ENCODE data around the gene ZDHHC11B.
"Not testable (repeated sequence)": the region's sequence is repeated elsewhere in the genome, so short reads cannot be mapped to it uniquely, and the experiment has no call there.

The ZDHHC11B gene

DNA sequence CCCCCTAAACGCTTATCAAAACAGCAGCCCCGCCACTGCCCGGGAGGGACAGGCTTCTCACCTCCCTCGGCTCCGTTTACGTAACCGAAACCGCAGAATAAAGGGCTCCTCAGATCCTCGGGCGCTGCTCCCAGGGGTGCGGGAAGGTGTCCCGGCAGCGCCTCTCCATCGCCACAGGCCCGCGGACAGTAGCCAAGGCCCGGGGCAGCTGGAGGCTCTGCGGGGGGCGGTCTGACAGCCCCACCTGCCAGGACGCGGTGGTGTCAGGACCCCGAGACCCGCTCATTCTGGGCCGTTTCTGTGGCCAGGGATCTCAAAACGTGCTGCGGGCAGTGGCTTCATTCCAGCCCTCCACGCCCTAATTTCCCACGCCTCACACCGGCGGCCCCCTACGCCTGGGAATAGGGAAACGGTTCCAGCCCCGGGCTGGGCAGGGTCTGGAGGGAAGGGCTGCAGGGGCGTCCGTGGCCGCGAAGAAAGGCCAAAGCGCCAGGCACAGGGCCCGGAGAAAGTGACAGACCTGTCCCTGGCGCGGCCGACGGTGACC is 575 bp downstream of the ZDHHC11B start:
- not testable (repeated sequence) for DNase-seq

GRCh38 chr5:783049-783802 is 1.3 kb downstream of the ZDHHC11B start:
- not testable (repeated sequence) for DNase-seq

DNA sequence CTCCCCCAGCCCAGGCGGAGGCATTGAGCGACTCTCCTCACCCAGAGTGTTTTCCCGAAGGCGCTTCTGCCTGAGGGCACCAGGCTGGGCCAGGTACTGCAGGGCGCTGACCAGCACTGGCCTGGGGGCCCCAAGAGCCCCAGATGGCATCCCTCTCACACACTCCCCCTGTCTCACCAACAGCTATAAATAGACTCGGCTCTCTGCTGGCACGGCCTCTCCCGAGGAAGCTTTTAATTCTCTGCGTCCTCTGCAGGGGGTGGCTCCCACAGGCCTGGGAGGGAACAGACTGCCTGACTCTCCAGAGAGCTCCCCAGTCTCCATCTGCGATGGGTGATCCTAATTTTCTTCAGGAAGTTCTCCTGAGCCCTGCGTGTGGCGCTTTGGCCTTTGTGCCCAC is 2.2 kb downstream of the ZDHHC11B start:
- DNase-seq, result not testable (repeated sequence)

DNA sequence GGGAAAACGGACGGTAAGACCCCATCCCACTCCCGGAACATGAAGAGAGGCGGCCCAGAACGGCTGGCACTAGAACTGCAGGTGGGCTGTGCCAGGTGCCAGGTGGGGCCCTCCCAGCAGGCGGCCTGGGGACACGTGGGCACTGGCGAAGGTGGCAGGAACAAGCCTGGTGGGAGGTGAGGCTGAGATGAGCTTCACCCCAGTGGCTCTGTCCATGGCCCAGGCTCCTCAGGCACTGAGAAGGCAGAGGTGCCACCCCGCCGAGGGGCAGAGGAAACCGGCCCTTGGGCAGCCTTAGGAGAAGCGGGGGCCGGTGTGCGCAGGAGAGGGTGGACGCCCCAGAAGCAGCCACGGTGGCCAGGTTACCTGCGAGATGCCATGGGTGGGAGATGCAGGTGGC is 4.0 kb downstream of the ZDHHC11B start:
- DNase-seq, result not testable (repeated sequence)

DNA sequence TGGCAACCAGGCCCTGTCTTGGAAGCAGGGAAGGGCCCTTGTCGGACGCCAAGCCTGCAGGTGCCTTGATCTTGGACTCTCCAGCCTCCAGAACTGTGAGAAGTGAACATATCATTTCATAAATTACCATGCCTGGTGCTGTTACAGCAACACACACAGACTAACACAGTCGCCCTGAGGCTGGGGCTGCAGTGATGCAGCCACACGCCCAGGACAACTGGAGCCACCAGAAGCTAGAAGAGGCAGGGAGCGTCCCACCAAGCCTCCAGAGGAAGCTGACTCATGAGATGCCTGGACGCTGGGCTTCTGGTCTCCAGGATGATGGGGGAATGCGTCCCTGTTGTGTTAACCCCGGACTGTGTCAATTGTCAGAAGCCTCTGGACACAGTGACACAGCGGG is 5.6 kb downstream of the ZDHHC11B start:
- not testable (repeated sequence) for DNase-seq

DNA sequence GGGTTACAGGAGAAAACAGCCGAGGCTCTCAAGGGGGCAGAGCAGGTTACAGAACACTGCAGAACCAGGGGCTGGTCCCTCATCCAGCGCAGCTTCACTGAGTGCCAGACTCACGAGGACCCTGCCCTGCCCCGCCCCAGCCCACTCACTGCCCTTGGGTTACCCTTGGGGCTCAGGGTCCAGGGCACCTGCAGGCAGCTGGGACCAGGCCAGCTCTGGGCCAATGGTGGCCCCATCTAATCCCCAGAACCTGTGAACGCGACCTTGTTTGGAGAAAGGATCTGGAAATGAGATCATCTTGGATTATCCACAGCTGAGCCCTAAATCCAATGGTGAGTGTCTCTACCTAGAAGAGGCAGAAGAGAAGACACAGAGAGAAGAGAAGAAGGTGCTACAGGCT is 6.1 kb downstream of the ZDHHC11B start:
- not testable (repeated sequence) for DNase-seq

DNA sequence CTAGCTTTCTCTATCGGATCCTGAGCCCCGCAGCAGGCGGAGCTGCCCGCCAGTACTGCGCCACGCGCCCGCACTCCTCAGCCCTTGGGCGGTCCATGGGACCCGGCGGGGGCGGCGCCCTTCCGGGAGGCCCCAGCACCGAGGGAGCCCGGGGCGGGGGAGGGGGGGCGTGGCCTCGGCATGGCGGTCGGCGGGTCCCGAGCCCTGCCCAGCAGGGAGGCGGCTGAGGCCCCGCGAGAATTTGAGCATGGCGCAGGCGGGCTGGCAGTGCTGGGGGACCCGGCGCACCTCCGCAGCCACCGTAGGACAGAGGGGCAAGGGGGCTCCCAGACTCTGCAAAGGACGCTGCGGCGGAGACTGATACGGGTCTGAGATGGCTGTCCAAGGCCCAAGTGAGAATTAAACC is 6.8 kb downstream of the ZDHHC11B start:
- no peak for DNase-seq

DNA sequence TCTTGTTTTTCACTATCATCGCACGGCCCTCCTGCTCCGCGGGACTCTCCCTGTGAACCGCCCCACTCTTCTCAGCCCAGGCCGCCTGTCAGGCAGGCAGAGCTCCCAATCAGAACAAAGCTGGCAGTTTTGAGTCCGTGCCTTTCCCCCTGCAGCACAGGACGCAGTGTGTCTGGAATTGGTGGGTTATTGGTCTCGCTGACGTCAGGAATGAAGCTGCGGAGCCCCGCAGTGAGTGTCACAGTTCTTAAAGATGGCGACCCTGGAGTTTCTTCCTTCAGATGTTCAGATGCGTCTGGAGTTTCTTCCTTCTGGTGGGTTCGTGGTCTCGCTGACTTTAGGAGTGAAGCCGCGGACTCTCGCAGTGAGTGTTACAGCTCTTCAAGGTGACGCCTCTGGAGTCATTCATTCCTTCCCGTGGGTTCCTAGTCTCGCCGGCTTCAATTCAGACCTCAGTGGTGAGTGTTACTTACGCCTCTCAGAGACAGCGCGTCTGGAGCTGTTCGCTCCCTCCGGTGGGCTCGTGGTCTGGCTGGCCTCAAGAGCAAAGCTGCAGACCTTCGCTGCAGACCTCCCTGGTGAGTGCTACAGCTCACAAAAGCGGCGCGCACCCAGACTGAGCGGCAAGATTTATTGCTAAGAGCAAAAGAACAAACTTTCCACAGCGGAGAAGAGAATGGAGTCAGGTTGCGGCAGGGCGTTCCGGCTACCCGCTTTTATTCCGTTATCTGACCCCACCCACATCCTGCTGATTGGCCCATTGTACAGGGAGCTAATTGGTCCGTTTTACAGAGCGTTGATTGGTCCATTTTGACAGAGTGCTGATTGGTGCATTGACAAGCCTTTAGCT is 7.4 kb downstream of the ZDHHC11B start:
- DNase-seq, result no peak

DNA sequence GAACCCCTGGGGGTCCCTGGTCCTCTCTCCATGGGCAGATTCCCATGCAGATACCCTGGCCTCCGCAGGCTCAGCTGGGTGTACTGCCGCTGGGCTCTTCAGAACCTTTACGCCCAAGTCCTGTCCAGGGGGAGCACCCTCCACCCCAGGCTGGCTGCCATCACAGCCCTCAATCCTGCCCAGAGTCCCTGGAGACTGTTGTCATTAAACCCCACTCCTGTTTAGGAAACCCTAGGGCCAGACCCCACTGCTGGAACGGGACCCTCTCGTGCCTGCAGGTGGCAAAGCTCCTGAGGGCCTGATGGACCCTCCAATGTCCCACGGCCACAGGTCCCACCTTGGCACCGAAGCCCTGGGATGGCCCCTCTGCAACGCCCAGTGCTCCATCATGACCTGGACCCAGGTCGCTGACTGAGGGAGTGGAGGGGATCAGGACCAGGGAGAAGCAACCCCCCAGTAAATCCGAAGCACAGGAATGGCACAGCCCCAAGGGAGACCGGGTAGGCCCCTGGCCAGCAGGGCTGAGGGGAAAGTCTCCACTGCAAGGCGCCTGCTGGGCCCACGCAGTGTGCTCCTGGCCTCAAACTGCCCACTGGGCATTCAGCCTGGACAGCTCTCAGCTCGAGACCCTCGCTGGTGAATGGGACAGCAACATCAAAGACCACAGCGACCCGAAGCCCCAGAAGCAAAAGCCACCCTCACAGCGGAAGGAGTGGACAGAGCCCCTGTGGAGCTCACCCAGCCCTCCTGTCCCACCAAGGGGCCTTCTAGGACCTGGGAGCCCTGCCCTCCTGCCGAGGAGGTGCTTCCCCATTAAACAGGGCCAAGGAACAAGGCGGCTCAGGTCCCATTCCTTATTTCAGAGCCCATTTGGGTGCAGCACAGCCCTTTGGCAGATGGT is 8.3 kb downstream of the ZDHHC11B start:
- no peak for DNase-seq

- not testable (repeated sequence) for DNase-seq
Observed at GRCh38 chr5:775595-775960, 9.0 kb downstream of the ZDHHC11B start.

GRCh38 chr5:774854-775505 is 9.5 kb downstream of the ZDHHC11B start:
- not testable (repeated sequence) for DNase-seq

- DNase-seq, result not testable (repeated sequence)
Observed at GRCh38 chr5:774304-774703, 10.2 kb downstream of the ZDHHC11B start.

DNA sequence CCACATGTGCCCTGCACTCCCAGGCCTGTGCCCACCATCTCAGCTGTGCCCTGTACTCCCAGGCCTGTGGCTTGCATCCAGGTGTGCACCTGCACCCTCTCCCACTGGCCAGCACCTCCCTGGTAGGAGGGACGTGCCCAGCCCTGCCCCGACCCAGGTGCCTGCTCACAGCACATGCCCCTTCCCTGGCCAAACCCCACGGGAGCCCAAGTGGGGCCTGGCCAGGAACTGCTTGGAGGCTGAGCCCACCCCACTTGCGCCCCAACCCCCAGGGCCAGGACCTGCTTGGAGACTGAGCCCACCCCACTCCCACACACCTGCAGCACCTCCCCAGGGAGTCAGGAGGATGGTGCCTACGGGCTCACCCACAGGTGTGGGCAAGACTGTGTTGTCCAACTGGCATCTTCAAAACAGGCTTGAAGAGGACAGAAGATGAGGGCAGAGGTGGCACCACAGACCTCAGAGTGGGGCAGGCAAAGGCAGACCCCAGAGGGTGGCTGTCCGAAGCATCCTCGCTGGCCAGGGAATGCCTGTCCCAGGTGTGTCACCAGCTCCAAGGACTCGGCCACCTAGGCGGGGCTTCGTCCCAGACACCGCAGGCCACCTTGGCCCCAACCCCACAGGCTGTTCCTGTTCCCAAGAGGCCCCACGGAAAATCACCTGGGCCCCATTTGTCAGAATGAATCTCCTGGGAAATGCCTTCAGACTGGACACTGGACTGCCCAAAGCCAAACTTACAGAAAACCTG is 10.8 kb downstream of the ZDHHC11B start:
- no peak for DNase-seq

GRCh38 chr5:772931-773330 is 11.6 kb downstream of the ZDHHC11B start:
- not testable (repeated sequence) for DNase-seq

- not testable (repeated sequence) for DNase-seq
Observed at GRCh38 chr5:772547-772890, 12.0 kb downstream of the ZDHHC11B start.

GRCh38 chr5:771841-772546 is 12.5 kb downstream of the ZDHHC11B start:
- not testable (repeated sequence) for DNase-seq

GRCh38 chr5:771087-771781 is 13.3 kb downstream of the ZDHHC11B start:
- DNase-seq, result not testable (repeated sequence)

DNA sequence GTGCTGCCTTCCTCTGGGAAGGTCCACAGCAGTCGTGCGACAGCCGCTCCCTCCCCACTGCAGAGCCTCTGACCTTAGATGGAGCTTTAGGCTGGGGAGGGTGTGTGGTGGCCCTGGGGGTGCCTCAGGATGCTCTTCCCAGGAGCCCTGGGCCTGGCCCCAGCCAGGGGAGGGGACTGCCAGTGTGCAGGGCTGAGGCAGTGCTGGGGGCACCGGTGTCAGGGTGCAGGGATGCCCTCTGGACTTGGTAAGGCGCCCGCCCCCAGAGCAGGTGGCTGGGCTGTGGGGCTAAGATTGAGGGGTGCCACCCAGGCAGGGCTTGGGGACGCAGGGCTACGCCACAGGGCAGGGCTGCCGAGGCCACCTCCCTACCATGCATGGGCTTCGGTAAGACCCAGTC is 13.9 kb downstream of the ZDHHC11B start:
- DNase-seq, result not testable (repeated sequence)

DNA sequence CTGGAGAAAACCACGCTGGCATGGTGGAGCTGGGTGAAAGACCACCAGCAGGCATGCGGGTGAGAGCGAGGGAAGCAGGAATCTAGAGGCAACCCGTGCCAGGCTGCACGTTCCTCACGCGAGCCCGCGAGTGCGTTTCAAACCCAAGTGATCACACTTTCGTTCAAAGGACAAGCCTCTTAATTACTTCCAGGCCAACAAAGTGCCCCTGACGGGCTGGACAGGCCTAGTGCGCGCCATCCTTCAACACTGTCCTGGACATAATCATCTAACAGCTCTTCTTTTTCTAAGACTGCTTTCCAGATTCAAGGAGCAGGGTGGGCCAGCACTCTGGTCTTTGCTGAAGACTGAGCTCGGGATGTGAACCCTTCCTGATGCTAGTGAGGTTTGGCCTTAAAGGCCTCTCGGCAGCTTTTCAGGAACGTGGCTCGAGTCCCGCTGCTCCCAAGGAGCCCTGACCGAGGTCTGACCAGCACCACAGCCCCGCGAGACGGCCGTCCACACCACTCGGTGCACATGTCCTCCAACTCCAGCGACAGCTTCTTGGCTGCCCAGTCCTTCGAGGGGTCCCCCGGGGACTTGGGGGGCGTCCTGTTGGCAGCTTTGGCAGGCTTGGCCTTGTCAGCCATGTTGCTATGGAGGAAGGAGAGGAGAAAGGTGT is 14.9 kb downstream of the ZDHHC11B start:
- not testable (repeated sequence) for DNase-seq

Data from COR-L47 (cell line).